GM18870 (cell line): ENCODE measurements around the gene RGS3.

ENCODE experiments used
- ATAC-seq: cut with Tn5 transposase; IDR thresholded peaks from one replicate; pipeline ENCODE4 v1.9.1; 2021; ENCODE audit warnings: moderate library complexity; ENCODE audit not compliant: unreplicated experiment

RGS3 gene

DNA sequence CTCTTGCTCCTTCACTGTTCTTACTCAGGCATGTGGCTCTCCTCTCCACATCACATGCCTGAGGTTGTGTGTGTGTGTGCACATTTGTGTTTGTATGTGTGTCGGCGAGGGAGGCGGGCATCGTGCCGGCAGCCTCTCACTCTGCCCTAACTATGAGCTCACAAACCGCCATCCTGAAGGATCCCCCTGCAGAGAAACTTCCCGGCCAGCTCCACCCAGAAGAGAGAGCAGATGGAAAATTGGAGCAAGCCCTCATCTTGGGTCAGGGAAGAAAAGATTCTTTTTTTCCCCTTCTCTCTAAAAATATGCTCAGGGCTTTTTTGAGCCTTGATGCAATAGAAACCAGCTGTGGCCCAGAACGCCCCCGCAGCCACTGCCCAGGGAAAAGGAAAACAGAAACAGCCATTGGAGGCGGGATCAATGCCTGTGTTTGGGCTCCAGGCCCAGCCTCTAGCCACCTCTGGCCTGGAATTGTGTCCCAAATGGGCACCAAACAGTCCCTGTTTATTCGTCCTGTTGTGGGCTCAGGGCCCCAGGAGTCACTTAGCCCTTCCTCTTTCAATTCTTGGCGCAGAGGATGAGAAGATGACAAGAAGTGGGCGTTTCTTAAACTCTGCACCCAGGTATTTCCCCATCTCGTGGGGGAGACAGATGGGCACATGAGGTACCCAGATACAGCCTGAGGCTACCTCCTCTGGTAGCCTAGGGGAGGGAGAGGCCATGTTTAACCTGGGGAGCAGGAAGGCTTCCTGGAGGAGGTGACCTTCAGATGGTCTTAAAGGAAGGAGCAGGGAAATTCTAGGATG is 151.5 kb downstream of the RGS3 start:
- peak; percentile 49 for ATAC-seq

- no peak for ATAC-seq
Observed at GRCh38 chr9:113616116-113616515, 152.6 kb downstream of the RGS3 start.

- ATAC-seq = no peak
Observed at GRCh38 chr9:113616621-113617496, 153.3 kb downstream of the RGS3 start.

- ATAC-seq = no peak
Observed at GRCh38 chr9:113617550-113617949, 154.0 kb downstream of the RGS3 start.

GRCh38 chr9:113618836-113619490 is 155.4 kb downstream of the RGS3 start:
- ATAC-seq = no peak

DNA sequence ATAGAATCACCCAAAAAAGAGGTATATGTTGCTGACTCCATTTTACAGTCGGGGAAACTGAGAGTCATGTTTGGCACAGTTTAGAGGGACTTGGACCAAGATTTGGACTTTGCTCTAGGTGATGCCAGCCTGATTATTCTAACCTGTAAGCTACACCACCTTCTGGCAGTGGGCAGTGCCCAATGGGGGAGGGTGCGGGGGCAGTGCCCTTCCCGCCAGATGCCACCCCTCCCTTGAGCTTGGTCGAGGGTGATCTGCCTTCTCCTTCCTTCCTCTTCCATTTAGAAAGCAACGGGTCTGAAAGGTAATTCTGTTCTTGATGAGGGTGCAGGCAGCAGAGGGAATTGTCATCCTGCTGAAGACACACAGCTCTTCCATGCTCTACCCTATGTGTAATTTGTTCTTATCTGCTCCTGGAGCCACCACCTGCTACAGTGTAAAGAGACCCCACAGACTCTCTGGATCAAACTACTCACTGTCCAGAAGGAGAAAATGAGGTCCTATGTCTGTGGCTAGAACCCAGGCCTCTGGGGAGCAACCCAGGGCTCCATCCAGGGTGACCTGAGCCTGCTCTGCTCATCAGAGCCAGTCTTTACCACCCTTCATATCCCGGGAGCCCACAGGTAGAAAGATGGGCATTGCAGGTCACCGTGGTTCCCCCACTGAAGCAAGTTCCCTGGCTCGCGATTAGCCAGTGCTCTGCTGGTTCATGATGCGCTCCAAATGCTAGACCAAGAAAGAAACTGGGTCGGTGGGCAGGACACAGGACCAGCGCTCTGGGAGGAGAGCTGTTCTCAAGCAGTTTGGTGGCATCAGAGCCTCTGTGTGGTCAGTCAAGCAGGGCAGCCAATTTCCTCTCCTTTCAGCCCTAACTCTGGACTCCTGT is 156.2 kb downstream of the RGS3 start:
- ATAC-seq = no peak

- no peak for ATAC-seq
Observed at GRCh38 chr9:113620377-113621161, 157.0 kb downstream of the RGS3 start.

GRCh38 chr9:113621309-113621791 is 157.8 kb downstream of the RGS3 start:
- no peak for ATAC-seq

GRCh38 chr9:113621980-113622379 is 158.5 kb downstream of the RGS3 start:
- ATAC-seq = no peak

GRCh38 chr9:113622600-113623400 is 159.3 kb downstream of the RGS3 start:
- ATAC-seq = peak; percentile 84

DNA sequence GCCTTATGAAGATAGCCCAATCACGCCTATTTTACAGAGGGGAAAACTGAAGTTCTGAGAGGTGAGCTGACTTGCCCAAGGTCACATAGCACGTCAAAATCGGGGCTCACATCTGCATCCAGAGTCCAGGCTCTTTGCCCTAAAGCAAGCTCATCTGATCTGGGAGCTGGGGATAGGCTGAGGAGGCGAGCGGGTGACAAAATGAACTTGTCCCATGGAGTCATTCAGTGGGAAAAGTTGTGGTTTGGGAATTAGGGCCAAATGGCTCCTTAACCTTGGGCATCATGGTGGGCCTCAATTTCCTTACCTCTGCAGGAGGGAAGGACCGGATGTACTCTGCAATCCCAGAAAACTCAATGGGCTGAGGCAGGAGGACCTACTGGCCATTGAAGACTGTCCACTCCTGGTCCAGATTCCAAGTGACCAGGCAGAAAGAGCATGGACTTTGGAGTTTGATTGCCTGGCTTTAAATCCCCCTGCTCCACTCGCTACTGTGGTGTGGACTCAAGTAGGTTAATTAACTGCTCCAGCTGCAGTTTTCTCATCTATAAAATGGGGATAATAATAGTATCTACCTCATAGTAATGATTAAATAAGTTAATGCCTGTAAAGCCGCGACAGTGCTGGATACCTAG is 160.4 kb downstream of the RGS3 start:
- ATAC-seq = no peak

- no peak for ATAC-seq
Observed at GRCh38 chr9:113624721-113625120, 161.2 kb downstream of the RGS3 start.

DNA sequence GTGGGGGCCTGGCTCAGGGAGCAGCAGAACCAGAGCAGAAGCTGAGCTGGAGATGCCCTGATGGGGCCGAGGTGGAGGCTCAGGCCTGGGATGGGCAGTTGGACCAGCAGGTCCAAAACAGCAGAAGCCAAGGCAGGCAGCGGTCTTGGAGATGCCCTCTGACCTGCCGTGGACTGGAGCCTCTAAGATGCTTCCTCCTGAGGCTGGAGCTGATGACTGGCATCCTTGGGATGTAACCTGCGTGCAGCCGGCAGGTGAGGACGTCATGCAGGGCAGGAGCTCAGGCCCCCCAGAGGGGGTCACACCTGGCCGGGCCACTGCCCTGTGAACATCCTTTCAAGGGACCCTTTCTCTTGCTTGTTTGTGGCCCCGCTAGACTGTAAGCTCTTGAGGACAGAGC is 162.0 kb downstream of the RGS3 start:
- ATAC-seq = no peak

DNA sequence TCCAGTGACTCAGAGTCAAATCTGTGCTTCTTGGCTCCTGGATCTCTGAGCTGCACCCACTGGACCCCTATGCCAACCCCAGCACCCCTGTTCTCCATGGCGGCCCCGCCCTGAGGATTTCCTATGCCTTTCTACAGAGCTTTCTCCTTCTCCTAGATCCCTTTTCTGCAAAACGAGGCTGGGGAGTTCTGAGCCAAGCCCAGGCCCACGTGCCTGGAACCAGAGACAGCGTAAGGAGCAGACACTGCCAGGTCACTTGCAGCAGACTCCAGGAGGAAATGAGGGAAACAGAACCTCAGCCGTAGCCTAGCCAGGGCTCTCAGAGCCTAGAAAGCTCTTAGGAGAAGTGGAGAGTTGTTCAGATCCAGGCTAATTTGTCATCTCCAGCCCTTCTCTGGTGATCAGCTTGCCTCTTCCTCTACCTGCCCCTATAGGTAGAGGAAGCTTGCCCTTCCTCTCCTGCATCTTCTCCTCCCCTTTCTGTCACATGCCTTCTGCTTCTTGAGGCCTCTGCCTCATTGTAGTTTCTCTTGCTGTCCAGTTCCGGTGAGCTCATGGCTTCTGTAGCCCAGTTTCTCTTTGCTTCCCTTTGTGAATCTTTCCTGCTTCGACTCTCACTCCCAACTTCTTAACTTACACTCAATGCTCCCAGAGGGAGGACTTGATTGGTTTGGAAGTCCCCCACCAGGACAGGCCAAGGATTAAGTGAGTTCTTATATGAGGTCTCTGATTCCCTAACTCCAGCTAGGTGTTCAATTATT is 163.4 kb downstream of the RGS3 start:
- no peak for ATAC-seq

DNA sequence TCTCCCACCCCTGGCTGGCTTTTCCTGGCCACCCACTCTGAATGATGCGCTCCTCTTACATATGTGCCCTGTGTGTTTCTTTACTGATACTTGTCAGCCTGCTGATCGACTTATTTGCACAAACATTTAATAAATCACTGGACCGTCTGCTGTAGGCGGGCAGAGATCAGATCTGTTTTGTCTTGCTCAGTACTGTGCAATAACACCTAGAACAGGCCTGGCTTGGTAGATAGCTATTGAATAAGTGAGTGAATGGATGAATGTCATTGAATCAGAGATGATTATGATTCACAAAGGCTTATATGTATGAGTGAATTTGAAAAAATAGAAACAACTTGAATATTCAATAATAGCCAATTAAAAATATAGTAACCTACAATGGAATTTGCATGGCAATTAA is 165.1 kb downstream of the RGS3 start:
- ATAC-seq = no peak

DNA sequence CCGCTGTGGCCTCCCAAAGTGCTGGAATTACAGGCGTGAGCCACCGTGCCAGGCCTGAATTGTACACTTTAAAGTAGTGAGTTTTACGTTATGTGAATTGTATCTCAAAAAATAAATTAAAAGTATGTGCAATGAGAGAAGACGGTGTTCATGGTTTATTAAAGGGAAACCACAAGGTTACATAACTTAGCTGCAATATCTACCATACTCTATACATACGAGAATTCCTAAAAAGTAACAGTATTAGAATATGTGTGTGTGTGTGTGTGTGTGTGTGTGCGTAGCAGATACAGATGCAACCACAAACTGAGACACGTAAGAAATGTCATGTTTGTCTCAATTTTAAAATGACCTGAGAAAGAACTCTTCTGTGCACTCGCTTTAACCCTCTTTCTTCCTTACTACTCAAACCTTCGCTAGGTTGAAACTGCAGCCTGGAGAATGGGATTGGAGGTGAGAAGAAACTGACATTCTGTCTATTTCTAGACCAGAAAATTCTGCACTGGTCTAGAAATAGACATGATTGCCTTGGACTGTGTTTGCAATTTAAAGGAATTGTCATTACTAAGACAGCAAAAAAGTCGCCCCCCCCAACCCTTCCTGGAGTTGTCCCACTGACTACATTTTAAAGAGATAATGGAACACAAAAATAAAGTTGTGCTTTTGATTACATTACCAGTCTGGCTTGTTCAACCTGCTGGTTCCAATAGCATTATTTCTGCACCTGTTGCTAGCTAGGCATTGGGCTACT is 167.0 kb downstream of the RGS3 start:
- no peak for ATAC-seq
